BE2C (cell line): Measurements from ENCODE around the gene HPSE2.

Experiments used
- DNase-seq: peaks from one replicate; pipeline ENCODE4 v3.0.0-alpha.2; 2020
- H3K27me3 ChIP-seq: fragments of 250-450 bp; sonication (Bioruptor Pico); 2 replicates; pipeline ENCODE4 v1.5.1; 2020; ENCODE audit warnings: mild to moderate bottlenecking
- H3K36me3 ChIP-seq: fragments of 250-450 bp; sonication (Bioruptor Pico); 2 replicates; pipeline ENCODE4 v1.5.1; 2020; ENCODE audit warnings: mild to moderate bottlenecking
- H3K4me1 ChIP-seq: fragments of 250-450 bp; sonication (Bioruptor Pico); 2 replicates; pipeline ENCODE4 v1.5.1; 2020
- H3K4me3 ChIP-seq: 2 replicates; pipeline ENCODE4 v1.5.1; 2011; ENCODE audit warnings: low read depth, low read length
- H3K9me3 ChIP-seq: fragments of 250-450 bp; sonication (Bioruptor Pico); 2 replicates; pipeline ENCODE4 v1.5.1; 2020
- TF ChIP-seq, protein P1 (sequence below): IDR thresholded peaks from 2 replicates; pipeline ENCODE4 v1.5.1; 2012; ENCODE audit warnings: mild to moderate bottlenecking, low read depth, low read length

Gene HPSE2

DNA sequence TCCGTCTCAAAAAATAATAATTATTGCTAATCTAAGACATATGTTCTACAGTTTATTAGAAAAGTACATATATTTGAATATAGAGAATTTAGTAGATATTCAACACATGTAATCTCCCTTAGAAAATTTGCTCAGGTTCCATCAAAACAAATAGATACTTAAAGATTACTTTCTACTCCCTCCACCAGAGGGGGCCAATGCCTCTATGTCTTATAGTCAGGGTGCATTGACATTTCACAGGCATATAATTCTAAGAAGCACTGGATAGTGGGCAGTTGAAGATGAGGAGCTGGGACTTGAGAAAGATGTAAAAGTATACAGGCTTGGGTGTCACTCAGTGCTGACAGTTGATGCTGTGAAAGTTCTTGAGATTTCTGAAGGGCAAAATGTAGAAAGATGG is 487.4 kb downstream of the HPSE2 start:
- peak; percentile 12 for DNase-seq
- H3K4me3 ChIP-seq = no peak overlapping the region
- no peaks in the 10 kb centered on the region for H3K36me3 ChIP-seq
- no peaks in the 10 kb centered on the region for H3K9me3 ChIP-seq
- no peaks in the 10 kb centered on the region for H3K4me1 ChIP-seq
- H3K27me3 ChIP-seq = no peaks in the 10 kb centered on the region
- TF ChIP-seq, protein P1, sequence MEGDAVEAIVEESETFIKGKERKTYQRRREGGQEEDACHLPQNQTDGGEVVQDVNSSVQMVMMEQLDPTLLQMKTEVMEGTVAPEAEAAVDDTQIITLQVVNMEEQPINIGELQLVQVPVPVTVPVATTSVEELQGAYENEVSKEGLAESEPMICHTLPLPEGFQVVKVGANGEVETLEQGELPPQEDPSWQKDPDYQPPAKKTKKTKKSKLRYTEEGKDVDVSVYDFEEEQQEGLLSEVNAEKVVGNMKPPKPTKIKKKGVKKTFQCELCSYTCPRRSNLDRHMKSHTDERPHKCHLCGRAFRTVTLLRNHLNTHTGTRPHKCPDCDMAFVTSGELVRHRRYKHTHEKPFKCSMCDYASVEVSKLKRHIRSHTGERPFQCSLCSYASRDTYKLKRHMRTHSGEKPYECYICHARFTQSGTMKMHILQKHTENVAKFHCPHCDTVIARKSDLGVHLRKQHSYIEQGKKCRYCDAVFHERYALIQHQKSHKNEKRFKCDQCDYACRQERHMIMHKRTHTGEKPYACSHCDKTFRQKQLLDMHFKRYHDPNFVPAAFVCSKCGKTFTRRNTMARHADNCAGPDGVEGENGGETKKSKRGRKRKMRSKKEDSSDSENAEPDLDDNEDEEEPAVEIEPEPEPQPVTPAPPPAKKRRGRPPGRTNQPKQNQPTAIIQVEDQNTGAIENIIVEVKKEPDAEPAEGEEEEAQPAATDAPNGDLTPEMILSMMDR = peak; percentile 28; the same call in 1 of the 2 replicates

DNA sequence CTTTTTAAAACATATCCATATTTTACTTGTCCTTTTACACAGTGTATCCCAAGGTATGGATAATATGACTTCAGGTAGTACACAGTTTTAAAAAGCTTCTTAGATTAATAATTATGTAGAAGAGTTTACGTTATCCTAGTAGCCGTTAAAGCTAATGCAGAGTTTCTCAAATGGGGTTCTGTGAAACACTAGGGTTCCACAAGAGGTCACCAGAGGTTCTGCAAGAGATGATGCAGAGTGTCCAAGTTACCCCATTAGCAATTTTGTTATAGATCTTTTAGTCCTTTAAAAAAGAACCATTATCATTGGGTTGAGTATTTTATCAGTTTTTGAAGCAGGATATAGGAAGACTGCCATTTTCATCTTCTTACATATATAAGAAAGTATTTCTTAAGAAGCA is 490.0 kb downstream of the HPSE2 start:
- DNase-seq = no peak
- no peaks in the 10 kb centered on the region for H3K9me3 ChIP-seq
- H3K4me1 ChIP-seq = no peaks in the 10 kb centered on the region
- TF ChIP-seq, protein P1 = no peak
- H3K4me3 ChIP-seq = no peak overlapping the region
- no peaks in the 10 kb centered on the region for H3K27me3 ChIP-seq
- no peaks in the 10 kb centered on the region for H3K36me3 ChIP-seq

DNA sequence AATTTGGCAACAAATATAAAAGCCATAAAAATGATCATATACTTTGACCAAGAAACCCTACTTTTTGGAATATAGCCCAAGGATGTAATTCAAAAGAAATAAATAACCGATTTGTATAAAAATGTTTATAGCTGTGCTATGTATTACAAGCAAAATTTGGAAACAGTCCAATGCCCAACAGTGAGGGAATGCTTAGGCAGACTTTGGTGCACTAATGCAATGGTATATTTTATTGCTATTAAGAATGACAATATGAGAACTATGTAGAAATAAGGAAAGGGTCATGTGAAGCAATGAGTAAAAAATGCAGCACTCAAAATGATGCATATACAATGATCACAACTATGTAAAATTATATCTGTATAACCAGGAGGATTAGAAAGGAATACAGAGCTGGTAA is 515.1 kb downstream of the HPSE2 start:
- no peaks in the 10 kb centered on the region for H3K27me3 ChIP-seq
- no peaks in the 10 kb centered on the region for H3K9me3 ChIP-seq
- H3K4me1 ChIP-seq = no peaks in the 10 kb centered on the region
- TF ChIP-seq, protein P1 = no peak
- no peak for DNase-seq
- H3K4me3 ChIP-seq = no peak overlapping the region
- H3K36me3 ChIP-seq = no peaks in the 10 kb centered on the region

DNA sequence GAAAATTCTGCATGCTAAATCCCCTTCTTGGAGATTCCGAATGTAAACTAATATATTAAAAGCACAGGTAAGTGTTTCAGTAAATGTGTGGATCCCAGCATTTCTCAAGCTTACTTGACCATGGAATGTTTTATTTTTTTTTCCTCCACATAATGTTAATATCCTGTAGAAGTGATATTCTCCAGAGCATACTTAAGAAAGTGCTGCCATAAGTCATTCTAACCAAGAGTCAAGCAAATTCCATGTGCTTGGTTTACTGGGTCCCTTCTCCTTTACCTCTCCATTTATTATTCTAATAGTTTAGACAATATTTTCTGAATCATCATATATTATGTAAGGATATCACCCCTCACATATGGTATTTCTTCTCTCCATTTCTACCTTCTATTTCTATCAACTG is 522.1 kb downstream of the HPSE2 start:
- Histone ChIP-seq H3K4me1 (no peaks in the 10 kb centered on the region), H3K36me3 (no peaks in the 10 kb centered on the region), H3K9me3 (no peaks in the 10 kb centered on the region), H3K4me3 (no peak overlapping the region), H3K27me3 (no peaks in the 10 kb centered on the region)
- TF ChIP-seq, protein P1 = no peak
- DNase-seq = no peak

DNA sequence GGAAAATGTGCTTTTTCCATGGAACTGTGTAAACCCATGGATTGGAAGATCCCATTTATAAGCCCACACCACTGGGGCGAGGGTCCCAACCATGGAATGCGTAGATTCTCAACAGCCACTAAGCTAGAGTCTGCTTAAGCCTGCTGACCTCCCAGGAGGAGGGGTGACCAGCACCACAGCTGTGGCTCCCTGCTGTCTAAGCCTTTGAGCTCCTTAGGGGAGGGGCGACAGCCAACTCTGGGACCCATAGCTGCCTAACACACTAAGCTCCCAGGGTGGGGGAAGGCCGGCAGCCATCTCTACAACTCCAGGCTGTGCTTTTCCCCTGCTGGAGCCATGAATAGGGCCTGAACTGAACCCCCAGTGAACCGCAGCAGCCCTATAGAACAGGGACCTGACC is 539.1 kb downstream of the HPSE2 start:
- no peak overlapping the region for H3K4me3 ChIP-seq
- DNase-seq = no peak
- H3K36me3 ChIP-seq = no peaks in the 10 kb centered on the region
- TF ChIP-seq, protein P1 = no peak
- no peaks in the 10 kb centered on the region for H3K27me3 ChIP-seq
- no peaks in the 10 kb centered on the region for H3K9me3 ChIP-seq
- H3K4me1 ChIP-seq = no peaks in the 10 kb centered on the region

DNA sequence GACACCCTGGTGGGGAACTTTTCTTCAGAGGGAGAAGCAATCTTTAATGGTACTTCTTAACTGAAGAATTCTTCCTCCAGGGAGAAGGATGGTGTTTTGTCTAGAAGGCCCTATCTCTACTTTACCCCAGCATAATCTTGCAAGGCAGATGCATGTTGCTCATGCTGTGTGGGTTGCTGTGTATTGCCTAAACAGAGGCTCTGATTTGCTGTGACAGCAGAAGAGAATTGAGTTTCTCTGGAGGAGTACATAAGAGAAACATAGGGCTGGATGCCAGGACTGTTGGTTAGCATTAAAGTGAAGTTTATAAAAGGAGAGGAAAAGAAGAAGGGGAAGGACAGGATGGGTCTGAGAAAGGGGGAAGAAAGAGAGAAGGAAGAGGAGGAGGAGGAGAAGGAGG is 540.8 kb downstream of the HPSE2 start:
- no peak for DNase-seq
- no peaks in the 10 kb centered on the region for H3K36me3 ChIP-seq

More for the DNA sequence above, 540.8 kb downstream of the HPSE2 start:
- Histone ChIP-seq H3K27me3 (no peaks in the 10 kb centered on the region), H3K4me1 (no peaks in the 10 kb centered on the region), H3K9me3 (no peaks in the 10 kb centered on the region), H3K4me3 (no peak overlapping the region)
- TF ChIP-seq, protein P1 = no peak
